GM19438 (cell line): ENCODE measurements around the gene DNAJC5.
A peak's percentile ranks its signal among the peaks of the same experiment; 100 is the strongest.
"Not testable (repeated sequence)": the region's sequence is repeated elsewhere in the genome, so short reads cannot be mapped to it uniquely, and the experiment has no call there.

ENCODE experiments used
- ATAC-seq: cut with Tn5 transposase; IDR thresholded peaks from one replicate; pipeline ENCODE4 v1.9.1; 2021; ENCODE audit warnings: low read depth; ENCODE audit not compliant: unreplicated experiment

DNAJC5 gene

GRCh38 chr20:63860325-63861051 lies 34.4 kb upstream of the DNAJC5 start:
- ATAC-seq = no peak

GRCh38 chr20:63861365-63861934 lies 33.5 kb upstream of the DNAJC5 start, which contains the start of gene ABHD16B:
ABHD16B (plus strand) TSS chr20:63861498; CDS start chr20:63861541, 43 bp downstream.
- no peak for ATAC-seq

GRCh38 chr20:63861981-63862901 lies 32.7 kb upstream of the DNAJC5 start:
- no peak for ATAC-seq

GRCh38 chr20:63863021-63863797 lies 31.7 kb upstream of the DNAJC5 start:
- no peak for ATAC-seq

GRCh38 chr20:63863798-63864544 lies 31.0 kb upstream of the DNAJC5 start:
- peak; percentile 54 for ATAC-seq

GRCh38 chr20:63864545-63864977 lies 30.4 kb upstream of the DNAJC5 start:
- ATAC-seq = no peak

- peak; percentile 66 for ATAC-seq
Observed at GRCh38 chr20:63864978-63865640, 29.8 kb upstream of the DNAJC5 start, which contains the start of gene TPD52L2. TPD52L2 (plus strand) TSS chr20:63865270; CDS start chr20:63865366, 96 bp downstream.

GRCh38 chr20:63867042-63867441 lies 27.9 kb upstream of the DNAJC5 start:
- not testable (repeated sequence) for ATAC-seq

- no peak for ATAC-seq
Observed at GRCh38 chr20:63868264-63868663, 26.7 kb upstream of the DNAJC5 start.

- ATAC-seq = no peak
Observed at GRCh38 chr20:63873477-63873971, 21.4 kb upstream of the DNAJC5 start.

- ATAC-seq = not testable (repeated sequence)
Observed at GRCh38 chr20:63874241-63874640, 20.7 kb upstream of the DNAJC5 start.

- no peak for ATAC-seq
Observed at GRCh38 chr20:63876489-63877036, 18.4 kb upstream of the DNAJC5 start.

- ATAC-seq = no peak
Observed at GRCh38 chr20:63877755-63878470, 17.0 kb upstream of the DNAJC5 start.

- ATAC-seq = no peak
Observed at GRCh38 chr20:63878899-63879663, 15.8 kb upstream of the DNAJC5 start.

GRCh38 chr20:63880901-63881300 lies 14.0 kb upstream of the DNAJC5 start:
- not testable (repeated sequence) for ATAC-seq

GRCh38 chr20:63881451-63882226 lies 13.3 kb upstream of the DNAJC5 start:
- ATAC-seq = no peak
